GM19452 (cell line): ENCODE data around the gene KANSL1.

Experiments
- ATAC-seq: cut with Tn5 transposase; IDR thresholded peaks from one replicate; pipeline ENCODE4 v1.9.1; 2021; ENCODE audit not compliant: unreplicated experiment

KANSL1 gene

DNA sequence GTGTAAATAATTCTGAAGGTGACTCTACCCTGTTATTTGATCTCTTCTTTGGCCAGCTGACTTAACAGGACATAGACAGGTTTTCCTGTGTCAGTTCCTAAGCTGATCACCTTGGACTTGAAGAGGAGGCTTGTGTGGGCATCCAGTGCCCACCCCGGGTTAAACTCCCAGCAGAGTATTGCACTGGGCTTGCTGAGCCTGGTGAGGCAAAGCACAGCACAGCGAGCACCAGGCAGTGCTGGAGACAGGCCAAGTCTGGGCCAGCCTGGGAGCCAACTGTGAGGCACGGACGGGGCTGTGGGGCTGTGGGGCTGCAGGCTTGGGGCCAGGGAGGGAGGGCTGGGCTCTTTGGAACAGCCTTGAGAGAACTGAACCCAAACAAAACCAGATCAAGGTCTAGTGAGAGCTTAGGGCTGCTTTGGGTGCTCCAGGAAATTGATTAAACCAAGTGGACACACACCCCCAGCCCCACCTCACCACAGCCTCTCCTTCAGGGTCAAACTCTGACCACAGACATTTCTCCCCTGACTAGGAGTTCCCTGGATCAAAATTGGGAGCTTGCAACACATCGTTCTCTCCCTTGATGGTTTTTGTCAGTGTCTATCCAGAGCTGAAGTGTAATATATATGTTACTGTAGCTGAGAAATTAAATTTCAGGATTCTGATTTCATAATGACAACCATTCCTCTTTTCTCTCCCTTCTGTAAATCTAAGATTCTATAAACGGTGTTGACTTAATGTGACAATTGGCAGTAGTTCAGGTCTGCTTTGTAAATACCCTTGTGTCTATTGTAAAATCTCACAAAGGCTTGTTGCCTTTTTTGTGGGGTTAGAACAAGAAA, 189.1 kb downstream of the KANSL1 start:
- ATAC-seq, result no peak

DNA sequence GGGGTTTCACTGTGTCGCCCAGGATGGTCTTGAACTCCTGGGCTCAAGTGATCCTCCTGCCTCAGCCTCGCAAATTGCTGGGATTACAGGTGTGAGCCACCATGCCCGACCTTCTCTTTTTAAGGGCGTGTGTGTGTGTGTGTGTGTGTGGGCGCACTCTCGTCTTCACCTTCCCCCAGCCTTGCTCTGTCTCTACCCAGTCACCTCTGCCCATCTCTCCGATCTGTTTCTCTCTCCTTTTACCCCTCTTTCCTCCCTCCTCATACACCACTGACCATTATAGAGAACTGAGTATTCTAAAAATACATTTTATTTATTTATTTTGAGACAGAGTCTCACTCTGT, 190.3 kb downstream of the KANSL1 start:
- no peak for ATAC-seq

DNA sequence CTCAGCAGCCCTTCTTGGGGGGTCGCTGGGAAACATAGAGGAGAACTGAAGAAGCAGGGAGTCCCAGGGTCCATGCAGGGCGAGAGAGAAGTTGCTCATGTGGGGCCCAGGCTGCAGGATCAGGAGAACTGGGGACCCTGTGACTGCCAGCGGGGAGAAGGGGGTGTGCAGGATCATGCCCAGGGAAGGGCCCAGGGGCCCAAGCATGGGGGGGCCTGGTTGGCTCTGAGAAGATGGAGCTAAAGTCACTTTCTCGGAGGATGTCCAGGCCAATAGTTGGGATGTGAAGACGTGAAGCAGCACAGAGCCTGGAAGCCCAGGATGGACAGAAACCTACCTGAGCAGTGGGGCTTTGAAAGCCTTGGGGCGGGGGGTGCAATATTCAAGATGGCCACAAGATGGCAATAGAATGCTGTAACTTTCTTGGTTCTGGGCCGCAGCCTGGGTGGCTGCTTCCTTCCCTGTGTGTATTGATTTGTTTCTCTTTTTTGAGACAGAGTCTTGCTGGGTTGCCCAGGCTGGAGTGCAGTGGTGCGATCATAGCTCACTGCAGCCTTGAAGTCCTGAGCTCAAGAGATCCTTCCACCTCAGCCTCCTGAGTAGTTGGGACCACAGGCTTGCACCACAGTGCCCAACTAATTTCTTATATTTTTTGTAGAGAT, 190.8 kb downstream of the KANSL1 start:
- no peak for ATAC-seq

DNA sequence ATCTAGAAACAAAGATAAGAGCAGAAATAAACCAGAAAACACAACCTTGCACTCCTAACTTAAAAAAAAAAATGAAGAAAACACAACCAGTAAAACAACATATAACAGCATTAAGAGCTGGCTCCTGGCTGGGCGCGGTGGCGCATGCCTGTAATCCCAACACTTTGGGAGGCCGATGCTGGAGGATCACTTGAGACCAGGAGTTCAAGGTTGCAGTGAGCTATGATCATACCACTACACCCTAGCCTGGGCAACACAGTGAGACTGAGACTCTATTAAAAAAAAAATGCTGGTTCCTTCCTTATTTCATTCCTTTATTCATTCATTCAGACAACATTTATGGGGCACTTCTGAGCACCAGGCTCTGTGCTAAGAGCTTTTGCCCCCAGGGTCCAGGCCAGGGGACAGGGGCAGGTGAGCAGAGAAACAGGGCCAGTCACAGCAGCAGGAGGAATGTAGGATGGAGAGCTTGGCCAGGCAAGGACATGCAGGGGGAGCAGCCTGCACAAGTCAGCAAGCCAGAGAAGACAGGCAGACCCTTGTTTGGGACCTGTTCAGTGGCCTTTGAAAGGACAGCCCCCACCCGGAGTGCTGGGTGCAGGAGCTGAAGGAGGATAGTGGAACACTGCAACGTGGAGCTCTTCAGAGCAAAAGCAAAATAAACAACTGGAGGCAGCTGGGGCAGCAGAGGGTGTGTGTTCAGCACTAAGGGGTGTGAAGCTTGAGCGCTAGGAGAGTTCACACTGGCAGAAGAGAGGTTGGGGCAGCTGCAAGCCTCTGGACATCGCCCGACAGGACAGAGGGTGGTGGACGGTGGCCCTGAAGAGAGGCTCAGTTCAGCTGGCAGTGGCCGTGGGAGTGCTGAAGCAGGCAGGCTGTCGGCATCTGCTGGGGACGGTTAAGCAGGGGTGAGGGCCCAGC, 191.6 kb downstream of the KANSL1 start:
- ATAC-seq, result no peak

DNA sequence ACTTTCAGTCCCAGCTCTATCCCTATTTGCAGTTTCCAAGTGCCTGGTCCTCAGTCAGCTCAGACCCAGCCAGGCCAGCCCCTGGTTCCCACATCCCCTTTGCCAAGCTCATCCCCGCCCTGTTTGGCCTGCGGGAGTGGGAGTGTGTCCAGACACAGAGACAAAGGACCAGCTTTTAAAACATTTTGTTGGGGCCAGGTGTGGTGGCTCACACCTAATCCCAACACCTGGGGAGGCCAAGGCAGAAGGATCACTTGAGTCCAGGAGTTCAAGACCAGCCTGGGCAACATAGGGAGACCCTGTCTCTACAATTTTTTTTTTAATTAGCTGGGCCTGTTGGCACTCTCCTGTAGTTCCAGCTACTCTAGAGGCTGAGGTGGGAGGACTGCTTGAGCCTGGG, 192.5 kb downstream of the KANSL1 start:
- no peak for ATAC-seq

DNA sequence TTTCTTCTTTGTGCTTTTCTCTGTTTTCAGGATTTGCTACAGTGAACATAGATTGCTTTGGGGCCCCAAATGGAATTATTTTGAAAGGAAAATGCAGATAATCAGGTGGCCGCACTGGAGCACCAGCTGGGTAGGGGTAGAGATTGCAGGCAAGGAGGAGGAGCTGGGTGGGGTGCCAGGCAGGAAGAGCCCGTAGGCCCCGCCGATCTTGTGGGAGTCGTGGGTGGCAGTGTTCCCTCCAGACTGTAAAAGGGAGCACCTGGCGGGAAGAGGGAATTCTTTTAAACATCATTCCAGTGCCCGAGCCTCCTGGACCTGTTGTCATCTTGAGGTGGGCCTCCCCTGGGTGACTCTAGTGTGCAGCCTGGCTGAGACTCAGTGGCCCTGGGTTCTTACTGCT, 192.9 kb downstream of the KANSL1 start:
- no peak for ATAC-seq

DNA sequence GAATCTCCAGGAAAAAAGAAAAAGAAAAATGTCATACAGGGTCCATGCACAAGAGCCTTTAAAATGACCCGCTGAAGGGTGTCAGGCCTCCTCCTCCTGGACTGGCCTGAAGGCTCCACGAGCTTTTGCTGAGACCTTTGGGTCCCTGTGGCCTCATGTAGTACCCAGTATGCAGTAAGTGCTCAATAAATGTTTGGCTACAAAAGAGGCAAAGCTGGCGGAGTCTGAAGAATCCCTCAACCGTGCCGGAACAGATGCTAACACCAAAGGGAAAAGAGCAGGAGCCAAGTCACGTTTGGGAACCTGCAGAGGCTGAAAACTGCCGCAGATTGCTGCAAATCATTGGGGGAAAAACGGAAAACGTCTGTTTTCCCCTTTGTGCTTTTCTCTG, 193.3 kb downstream of the KANSL1 start:
- ATAC-seq, result no peak

DNA sequence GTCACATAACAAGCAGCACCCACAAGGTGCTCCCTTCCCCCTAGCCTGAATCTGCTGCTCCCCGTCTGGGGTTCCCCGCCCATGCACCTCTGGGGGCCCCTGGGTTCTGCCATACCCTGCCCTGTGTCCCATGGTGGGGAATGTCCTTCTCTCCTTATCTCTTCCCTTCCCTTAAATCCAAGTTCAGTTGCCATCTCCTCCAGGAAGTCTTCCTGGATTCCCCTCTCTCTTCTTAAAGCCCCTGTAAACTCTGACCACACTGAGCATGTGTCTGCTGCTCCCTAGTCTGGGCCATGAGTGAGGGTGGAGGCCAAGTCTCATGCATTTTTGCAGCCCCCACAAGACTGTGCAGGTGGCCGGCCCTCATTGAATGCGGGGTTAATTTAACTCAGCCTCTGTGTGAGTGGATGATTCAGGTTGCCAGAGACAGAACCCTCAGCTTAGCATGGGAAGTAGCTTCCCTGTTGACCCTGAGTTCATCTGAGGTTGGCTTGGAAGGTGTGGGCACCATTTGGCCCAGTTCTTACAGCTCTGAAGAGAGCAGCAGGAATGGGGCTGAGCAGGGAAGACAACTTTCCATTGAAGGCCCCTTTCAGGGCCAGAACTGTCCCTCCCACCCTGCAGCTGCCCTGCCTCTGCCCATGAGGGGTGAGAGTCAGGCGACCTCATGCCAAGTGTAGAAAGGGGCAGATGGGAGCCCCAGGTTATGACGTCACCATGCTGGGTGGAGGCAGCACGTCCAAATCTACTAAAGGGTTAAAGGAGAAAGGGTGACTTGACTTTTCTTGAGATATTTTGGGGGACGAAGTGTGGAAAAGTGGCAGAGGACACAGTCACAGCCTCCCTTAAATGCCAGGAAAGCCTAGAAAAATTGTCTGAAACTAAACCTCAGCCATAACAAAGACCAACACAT, 194.0 kb downstream of the KANSL1 start, which contains the start of gene STH:
TSS of gene STH (plus strand) at position 264 of the 913 bp plus-strand sequence. CDS start at position 294, 30 bp downstream.
- ATAC-seq, result no peak

DNA sequence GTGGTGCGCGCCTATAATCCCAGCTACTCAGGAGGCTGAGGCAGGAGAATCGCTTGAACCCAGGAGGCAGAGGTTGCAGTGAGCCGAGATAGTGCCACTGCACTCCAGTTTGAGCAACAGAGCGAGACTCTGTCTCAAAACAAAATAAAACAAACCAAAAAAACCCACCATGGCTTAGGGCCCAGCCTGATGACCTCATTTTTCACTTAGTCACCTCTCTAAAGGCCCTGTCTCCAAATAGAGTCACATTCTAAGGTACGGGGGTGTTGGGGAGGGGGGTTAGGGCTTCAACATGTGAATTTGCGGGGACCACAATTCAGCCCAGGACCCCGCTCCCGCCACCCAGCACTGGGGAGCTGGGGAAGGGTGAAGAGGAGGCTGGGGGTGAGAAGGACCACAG, 195.6 kb downstream of the KANSL1 start:
- ATAC-seq, result no peak

DNA sequence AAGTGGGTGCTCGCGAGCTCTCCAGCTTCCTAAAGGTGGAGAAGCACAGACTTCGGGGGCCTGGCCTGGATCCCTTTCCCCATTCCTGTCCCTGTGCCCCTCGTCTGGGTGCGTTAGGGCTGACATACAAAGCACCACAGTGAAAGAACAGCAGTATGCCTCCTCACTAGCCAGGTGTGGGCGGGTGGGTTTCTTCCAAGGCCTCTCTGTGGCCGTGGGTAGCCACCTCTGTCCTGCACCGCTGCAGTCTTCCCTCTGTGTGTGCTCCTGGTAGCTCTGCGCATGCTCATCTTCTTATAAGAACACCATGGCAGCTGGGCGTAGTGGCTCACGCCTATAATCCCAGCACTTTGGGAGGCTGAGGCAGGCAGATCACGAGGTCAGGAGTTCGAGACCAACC, 196.1 kb downstream of the KANSL1 start:
- ATAC-seq, result no peak

DNA sequence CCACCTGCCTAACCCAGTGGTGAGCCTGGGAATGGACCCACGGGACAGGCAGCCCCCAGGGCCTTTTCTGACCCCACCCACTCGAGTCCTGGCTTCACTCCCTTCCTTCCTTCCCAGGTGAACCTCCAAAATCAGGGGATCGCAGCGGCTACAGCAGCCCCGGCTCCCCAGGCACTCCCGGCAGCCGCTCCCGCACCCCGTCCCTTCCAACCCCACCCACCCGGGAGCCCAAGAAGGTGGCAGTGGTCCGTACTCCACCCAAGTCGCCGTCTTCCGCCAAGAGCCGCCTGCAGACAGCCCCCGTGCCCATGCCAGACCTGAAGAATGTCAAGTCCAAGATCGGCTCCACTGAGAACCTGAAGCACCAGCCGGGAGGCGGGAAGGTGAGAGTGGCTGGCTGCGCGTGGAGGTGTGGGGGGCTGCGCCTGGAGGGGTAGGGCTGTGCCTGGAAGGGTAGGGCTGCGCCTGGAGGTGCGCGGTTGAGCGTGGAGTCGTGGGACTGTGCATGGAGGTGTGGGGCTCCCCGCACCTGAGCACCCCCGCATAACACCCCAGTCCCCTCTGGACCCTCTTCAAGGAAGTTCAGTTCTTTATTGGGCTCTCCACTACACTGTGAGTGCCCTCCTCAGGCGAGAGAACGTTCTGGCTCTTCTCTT, 196.8 kb downstream of the KANSL1 start:
- no peak for ATAC-seq

DNA sequence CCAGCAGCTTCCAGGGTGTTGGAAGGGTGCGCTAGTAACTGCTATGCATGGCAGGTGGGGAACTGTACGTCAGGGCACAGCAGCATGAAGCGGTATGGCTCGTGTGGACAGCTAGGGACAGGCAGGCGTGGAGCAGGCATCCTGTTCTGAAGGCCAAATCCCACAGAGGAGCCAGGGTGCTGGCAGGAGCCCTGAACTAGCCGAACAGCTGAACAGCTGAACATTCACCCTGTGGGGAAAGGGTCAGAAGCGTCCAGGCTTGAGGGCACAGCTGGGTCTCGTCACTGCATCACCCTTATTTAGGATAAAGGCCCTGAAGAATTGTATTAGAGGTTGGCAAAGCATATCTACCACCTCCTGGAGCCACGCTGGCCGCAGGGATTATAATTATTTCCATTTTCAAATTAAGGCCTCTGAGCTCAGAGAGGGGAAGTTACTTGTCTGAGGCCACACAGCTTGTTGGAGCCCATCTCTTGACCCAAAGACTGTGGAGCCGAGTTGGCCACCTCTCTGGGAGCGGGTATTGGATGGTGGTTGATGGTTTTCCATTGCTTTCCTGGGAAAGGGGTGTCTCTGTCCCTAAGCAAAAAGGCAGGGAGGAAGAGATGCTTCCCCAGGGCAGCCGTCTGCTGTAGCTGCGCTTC, 197.5 kb downstream of the KANSL1 start:
- ATAC-seq, result no peak

DNA sequence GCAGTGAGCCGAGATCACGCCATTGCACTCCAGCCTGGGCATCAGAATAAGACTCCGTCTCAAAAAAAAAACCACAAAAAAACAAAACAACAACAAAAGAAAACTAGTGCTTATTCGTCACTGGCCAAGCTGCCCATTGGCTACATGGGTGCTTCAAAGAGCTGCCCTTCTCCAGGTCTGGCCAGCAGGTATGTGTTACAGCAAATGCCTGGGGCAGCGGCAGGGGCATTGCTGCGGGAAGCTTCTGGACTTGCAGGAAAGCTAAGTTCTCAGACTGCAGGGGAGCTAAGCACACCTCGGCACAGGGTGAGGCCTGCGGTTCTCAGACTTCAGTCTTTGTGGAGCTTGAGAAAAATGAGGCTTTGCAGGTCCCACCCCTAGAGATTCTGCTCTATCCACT, 198.2 kb downstream of the KANSL1 start:
- ATAC-seq, result no peak

DNA sequence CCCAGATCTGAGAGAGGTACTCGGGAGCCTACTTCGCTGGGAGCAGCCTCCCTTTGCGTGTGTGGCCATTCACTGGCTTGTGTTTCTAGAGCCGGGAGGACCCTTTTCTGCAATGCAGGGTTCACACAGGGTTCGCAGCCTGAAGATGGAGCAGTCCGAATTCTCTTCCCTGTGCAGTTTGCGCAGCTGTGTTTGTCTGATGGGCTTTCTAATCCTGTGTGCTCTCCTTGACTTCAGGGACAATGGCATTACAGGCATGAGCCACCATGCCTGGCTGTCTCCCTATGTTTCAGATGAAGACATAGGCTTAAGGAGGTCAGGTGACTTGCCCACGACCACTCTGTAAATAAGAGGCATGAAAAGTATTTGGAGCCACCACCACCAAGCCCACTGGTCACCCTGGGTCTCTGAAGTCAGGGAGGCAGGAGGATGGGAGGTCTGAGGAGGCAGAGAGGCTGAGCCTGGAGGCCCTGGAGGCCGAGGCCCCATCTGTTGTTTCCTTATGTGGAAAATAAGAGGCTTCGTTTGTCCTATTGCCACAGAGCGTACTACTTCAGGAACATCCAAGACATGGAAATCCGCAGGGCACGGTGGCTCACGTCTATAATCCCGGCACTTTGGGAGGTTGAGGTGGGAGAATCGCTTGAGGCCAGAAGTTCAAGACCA, 199.1 kb downstream of the KANSL1 start:
- ATAC-seq, result no peak

DNA sequence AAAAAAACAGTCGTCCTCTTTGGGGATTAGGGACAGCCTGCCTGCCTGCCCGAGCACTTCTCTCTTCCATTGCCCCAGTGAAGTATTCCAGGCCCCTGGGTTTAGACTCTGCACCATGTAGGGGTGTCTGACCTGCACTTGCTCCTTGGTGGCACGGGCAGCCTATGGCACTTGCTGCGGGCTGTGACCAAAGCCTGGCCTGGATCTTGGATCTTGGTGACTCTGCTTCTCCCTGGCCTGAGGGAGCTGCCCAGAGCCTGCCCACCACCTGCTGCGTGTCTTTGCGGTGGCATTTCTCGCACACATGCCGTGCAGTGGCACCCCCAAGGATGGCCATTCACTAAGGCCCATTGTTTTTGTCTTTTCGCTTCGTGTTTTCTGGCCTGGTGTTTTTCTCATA, 200.3 kb downstream of the KANSL1 start:
- no peak for ATAC-seq

DNA sequence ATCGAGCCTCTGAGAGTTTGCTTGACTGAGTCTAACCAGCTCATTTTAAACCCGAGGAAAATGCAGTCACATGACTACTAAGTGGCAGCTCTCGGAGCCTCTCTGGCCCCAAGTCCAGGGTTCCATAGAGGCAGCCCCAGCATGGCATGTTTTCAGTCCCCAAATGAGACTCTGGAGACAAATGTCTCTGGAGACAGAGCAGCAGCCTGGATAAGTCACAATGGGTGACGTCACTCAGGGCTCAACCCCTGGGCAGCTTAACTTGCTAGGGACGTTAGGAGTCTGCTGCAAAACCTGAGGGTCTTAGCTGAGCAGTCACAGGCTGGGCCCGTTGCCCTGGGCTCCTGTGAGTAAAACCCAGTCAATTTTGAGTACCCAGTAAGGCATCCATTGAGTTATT, 201.1 kb downstream of the KANSL1 start:
- ATAC-seq, result no peak

DNA sequence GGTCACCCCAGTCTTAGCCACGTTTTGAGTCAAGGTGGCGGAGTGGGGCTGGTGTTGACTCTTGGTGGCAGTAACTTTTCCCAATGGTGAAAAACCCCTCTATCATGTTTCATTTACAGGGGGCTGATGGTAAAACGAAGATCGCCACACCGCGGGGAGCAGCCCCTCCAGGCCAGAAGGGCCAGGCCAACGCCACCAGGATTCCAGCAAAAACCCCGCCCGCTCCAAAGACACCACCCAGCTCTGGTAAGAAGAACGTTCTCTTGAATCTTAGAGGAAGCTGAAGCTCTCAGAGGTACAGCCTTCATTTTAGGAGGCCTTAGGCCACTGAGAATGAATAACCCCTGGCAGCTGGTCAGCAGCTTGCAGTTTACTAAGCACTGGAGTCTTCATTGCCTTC, 201.9 kb downstream of the KANSL1 start:
- ATAC-seq, result no peak

DNA sequence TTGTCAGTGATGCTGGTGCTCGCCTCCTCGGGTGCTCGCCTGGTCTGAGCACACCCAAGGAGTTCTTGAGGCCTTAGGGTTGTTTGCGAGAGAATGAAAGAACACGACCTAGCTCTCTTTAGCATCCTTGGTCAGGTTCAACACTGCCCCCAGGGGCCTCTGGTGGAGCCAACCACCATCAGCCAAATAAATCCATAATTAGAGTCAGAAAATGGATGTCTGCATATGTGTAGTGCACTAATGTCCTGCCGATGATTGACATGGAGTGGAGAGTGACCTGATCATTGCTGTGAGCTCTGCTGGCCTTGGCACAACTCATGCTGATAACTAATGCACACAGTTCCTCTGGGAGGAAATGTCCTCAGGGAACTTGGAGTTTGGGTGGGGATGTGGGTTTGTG, 202.3 kb downstream of the KANSL1 start:
- no peak for ATAC-seq

DNA sequence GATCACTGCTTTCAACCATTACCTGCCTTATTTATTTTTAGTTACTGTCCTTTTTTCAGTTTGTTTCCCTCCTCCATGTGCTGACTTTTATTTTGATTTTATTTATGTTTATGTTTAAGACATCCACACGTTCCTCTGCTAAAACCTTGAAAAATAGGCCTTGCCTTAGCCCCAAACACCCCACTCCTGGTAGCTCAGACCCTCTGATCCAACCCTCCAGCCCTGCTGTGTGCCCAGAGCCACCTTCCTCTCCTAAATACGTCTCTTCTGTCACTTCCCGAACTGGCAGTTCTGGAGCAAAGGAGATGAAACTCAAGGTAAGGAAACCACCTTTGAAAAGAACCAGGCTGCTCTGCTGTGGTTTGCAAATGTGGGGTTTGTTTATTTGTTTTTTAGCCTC, 203.5 kb downstream of the KANSL1 start:
- ATAC-seq, result no peak
